Prostate gland (tissue), 2 donors: Measurements from ENCODE around the gene CAMSAP1. TPM values are rescaled to one million over a fixed set of nuclear protein-coding genes. Genes with fewer than 3 reads are reported as not detected.

ENCODE experiments used
- DNase-seq: peaks from one replicate; pipeline ENCODE4 v3.0.0-alpha.2; 2019; ENCODE audit warnings: low spot score
- H3K27ac ChIP-seq, 2 donors: fragments of 200-600 bp; sonication (generic); 2 replicates each; pipeline ENCODE4 v1.5.1; 2017 to 2019
- H3K27me3 ChIP-seq: fragments of 200-600 bp; sonication (generic); replicated peaks from 2 replicates; pipeline ENCODE4 v1.5.1; 2019; ENCODE audit not compliant: insufficient read depth
- H3K36me3 ChIP-seq, 2 donors: fragments of 200-600 bp; sonication (generic); 1 replicate in 1 of 2; 2 replicates in 1 of 2; pipeline versions ENCODE4 v1.5.1 to v1.8.1; 2017 to 2019
- H3K4me1 ChIP-seq: fragments of 200-600 bp; sonication (generic); replicated peaks from 2 replicates; pipeline ENCODE4 v1.5.1; 2019
- H3K4me3 ChIP-seq, 2 donors: fragments of 200-600 bp; sonication (generic); 2 replicates each; pipeline ENCODE4 v1.5.1; 2017 to 2019
- H3K9me3 ChIP-seq: fragments of 200-600 bp; sonication (generic); 2 replicates; pipeline ENCODE4 v1.5.1; 2017
- POLR2A ChIP-seq: fragments of 450-650 bp; IDR thresholded peaks from one replicate; pipeline ENCODE4 v1.6.1; 2016; ENCODE audit warnings: antibody characterized with exemption, mild to moderate bottlenecking
- POLR2AphosphoS5 ChIP-seq: sonication (generic); formaldehyde crosslinking; IDR thresholded peaks from one replicate; pipeline ENCODE4 v1.6.1; 2017; ENCODE audit warnings: antibody characterized with exemption
- WGBS: methylation state at CpG from one replicate; pipeline ENCODE4 v1.1.5; 2018; 5-methylcytosine and 5-hydroxymethylcytosine counted together
- intact Hi-C: fragments of 100-400 bp; cut with DNase I; formaldehyde crosslinking; loops from one replicate; pipeline ENCODE4 v1.14.2; 2022
- total RNA-seq, 2 donors: library from RNA; depleted of rRNA; stranded (reverse); fragments of >200 nt; gene quantifications; one replicate each; pipeline ENCODE4 v1.1.0, GENCODE V29; 2016
- TF ChIP-seq, protein P1 (sequence below), 4 experiments: fragments of 200-600 bp in 2 of 4; fragments of 450-650 bp in 2 of 4; sonication (generic) in 2 of 4; IDR thresholded peaks; 1 replicate in 3 of 4; 2 replicates in 1 of 4; pipeline ENCODE4 v1.5.1; 2016 to 2019; ENCODE audit warnings: antibody characterized with exemption in 4 of 4, mild to moderate bottlenecking in 2 of 4, moderate library complexity in 2 of 4

CAMSAP1 gene
- total RNA-seq, 2 donors from 2014 or later, result 28.3 to 86.6 TPM

DNA sequence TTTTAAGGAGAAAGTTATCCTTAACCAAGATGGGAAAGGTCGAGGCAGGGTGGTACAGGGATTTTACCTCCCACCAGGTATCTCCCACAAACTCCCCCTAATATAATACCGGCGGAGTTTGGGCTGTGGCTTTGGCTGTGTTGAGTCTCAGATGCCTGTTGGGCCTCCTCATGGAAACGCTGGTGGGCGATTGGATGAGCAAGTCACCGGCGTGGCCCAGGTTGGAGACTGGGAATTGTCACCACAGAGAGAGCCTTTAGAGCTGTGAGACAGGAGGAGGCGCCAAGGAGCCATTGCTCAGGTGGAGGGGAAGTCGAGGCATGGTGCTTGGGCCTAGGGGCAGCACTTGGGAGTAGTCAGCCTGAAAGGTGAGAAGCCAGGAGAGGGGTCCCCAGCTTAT, 3.4 kb upstream of the CAMSAP1 start:
- Histone ChIP-seq H3K27me3 (no peaks in the 10 kb centered on the region), H3K9me3 (no peaks in the 10 kb centered on the region), H3K27ac (no peak overlapping the region), H3K36me3 (peaks cover 3 to 6% of the 10 kb centered on the region in 2 donors), H3K4me3 (no peak overlapping the region), H3K4me1 (no peaks in the 10 kb centered on the region)
- no peak for TF ChIP-seq POLR2A
- no peak for TF ChIP-seq POLR2AphosphoS5
- TF ChIP-seq, protein P1, sequence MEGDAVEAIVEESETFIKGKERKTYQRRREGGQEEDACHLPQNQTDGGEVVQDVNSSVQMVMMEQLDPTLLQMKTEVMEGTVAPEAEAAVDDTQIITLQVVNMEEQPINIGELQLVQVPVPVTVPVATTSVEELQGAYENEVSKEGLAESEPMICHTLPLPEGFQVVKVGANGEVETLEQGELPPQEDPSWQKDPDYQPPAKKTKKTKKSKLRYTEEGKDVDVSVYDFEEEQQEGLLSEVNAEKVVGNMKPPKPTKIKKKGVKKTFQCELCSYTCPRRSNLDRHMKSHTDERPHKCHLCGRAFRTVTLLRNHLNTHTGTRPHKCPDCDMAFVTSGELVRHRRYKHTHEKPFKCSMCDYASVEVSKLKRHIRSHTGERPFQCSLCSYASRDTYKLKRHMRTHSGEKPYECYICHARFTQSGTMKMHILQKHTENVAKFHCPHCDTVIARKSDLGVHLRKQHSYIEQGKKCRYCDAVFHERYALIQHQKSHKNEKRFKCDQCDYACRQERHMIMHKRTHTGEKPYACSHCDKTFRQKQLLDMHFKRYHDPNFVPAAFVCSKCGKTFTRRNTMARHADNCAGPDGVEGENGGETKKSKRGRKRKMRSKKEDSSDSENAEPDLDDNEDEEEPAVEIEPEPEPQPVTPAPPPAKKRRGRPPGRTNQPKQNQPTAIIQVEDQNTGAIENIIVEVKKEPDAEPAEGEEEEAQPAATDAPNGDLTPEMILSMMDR (IDR thresholded peaks at IDR 0.05), result no peak
- intact Hi-C loops, result no loop called here
- 97% methylated on average over 9 of the region's 9 CpGs for WGBS
- no peak for DNase-seq

DNA sequence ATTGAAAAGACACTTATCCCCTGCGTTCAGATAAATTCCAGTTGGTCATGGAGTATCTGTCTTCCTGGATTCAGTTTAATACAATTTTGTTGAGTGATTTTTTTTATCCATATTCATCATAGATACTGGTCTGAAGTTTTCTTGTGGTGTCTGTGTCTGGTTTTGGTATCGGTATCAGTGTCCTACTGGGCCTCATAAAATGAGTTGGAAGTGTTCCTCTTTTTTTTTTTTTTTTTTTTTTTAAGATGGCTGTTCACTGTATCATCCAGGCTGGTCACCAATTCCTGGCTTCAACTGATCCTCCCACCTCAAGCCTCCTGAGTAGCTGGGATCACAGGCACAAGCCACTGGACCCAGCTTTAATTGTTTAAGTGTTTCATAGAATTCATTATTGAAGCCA, 2.9 kb upstream of the CAMSAP1 start:
- Histone ChIP-seq H3K4me3 (no peak overlapping the region), H3K27me3 (no peaks in the 10 kb centered on the region), H3K4me1 (no peaks in the 10 kb centered on the region), H3K27ac (no peak overlapping the region), H3K36me3 (peaks cover 3% of the 10 kb centered on the region in 2 donors), H3K9me3 (no peaks in the 10 kb centered on the region)
- intact Hi-C loops, result no loop called here
- TF ChIP-seq, protein P1 (IDR thresholded peaks at IDR 0.05), result no peak
- TF ChIP-seq POLR2A (no peak), POLR2AphosphoS5 (no peak)
- DNase-seq, result no peak
- 87% methylated on average over 2 of the region's 2 CpGs for whole genome bisulfite sequencing

DNA sequence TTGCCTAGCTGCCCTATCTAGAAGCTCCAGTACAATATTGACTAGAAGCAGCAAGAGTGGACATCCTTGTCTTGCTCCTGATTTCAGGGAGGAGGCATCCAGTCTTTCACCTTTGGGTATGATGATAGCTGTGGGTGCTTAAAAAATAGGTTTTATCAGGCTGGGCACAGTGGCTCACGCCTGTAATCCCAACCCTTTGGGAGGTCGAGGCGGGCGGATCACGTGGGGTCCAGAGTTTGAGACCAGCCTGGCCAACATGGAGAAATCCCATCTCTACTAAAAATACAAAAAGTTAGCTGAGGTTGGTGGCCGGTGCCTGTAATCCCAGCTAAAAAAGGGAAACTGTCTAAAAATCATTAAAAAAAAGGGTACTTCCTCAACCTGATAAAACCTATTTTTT, 2.0 kb upstream of the CAMSAP1 start:
- H3K27me3 ChIP-seq, result no peaks in the 10 kb centered on the region
- H3K9me3 ChIP-seq, result no peaks in the 10 kb centered on the region
- no peak overlapping the region for H3K4me3 ChIP-seq
- DNase-seq, result no peak
- no peaks in the 10 kb centered on the region for H3K4me1 ChIP-seq
- intact Hi-C loops, result loop anchor here (5.0 kb wide), 1 partner anchor 53 kb away; the partner anchor contains the start of gene UBAC1
- WGBS, result 93% methylated on average over 6 of the region's 6 CpGs
- TF ChIP-seq, protein P1 (IDR thresholded peaks at IDR 0.05), result no peak
- TF ChIP-seq POLR2AphosphoS5, result no peak
- H3K27ac ChIP-seq, result no peak overlapping the region
- H3K36me3 ChIP-seq, result no peaks in the 10 kb centered on the region

DNA sequence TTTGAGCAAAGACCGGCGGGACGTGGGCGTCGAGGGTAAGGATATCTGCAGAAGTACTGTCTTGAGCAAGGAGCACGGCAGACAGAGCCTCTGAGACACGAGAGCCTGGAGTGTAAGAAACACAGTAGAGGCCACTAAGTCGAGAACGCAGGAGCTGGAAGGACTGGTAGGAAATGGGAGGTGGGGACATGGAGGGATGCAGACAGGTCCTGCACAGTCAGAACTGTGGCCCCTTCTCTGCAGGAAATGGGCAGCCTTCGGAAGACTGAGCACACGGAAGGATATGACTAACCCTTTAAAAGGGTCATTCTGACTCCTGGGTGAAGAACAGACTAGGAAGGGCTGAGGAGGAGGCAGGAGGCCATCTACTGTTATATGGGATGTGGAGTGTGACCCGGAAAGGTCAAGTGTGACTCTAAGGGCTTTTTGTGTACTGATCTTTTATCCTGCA, 1.4 kb upstream of the CAMSAP1 start:
- H3K4me3 ChIP-seq, result no peak overlapping the region
- no peak for DNase-seq
- WGBS, result 81% methylated on average over 12 of the region's 12 CpGs
- no peaks in the 10 kb centered on the region for H3K27me3 ChIP-seq
- no peak overlapping the region for H3K27ac ChIP-seq
- H3K36me3 ChIP-seq, result no peaks in the 10 kb centered on the region
- no peaks in the 10 kb centered on the region for H3K4me1 ChIP-seq
- no peak for TF ChIP-seq POLR2AphosphoS5
- TF ChIP-seq, protein P1 (IDR thresholded peaks at IDR 0.05), result no peak
- intact Hi-C loops, result loop anchor here (5.0 kb wide), 1 partner anchor 54 kb away; the partner anchor contains the start of gene UBAC1
- H3K9me3 ChIP-seq, result no peaks in the 10 kb centered on the region

DNA sequence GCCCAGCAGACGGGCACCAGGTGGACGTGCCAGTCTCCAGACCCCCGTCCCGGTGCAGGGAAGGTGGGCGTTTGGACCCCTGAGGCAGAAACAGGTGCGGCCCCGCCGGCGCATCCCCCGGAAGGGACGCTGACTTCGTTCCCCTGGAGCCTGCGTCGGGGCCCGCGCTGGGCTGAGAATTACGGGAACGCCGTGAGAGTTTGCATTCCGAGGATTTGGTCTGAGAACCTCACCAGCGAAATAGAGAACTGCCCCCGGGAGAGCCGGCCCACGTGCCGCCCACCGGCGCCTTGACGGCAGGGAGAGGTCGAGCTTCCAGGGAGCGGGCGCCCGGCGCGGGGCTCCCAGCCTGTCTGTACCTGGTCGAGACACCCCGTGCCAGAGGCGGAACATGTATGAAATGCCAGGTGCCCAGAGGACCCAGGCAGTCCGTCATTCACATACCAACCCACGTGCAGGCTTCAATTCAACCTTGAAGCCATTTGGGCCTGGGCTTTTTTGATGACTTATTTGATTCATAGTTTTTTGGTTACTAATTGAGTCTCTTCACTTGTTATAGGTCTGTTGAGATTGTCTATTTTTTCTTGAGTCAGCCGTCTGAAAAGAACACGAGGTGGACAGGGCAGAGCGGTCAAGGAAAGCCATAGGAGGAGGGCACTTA, 877 bp upstream of the CAMSAP1 start:
- H3K27ac ChIP-seq, result peak overlapping the region; percentile 73 to 80

More for the DNA sequence above, 877 bp upstream of the CAMSAP1 start:
- Histone ChIP-seq H3K36me3 (no peaks in the 10 kb centered on the region), H3K4me3 (peak overlapping the region; percentile 79 to 92), H3K27me3 (no peaks in the 10 kb centered on the region), H3K4me1 (no peaks in the 10 kb centered on the region), H3K9me3 (no peaks in the 10 kb centered on the region)
- WGBS, result 15% methylated on average over 36 of the region's 42 CpGs
- DNase-seq, result no peak
- intact Hi-C loops, result loop anchor here (5.0 kb wide), 1 partner anchor 54 kb away; the partner anchor contains the start of gene UBAC1
- TF ChIP-seq, protein P1 (IDR thresholded peaks at IDR 0.05), result no peak
- TF ChIP-seq POLR2AphosphoS5 (no peak), POLR2A (no peak)
